H1 (cell line): ENCODE measurements around the gene TAS1R3. TPM values are rescaled to one million over a fixed set of nuclear protein-coding genes. Genes with fewer than 3 reads are reported as not detected.

Experiments
- CTCF ChIA-PET: fragments of 300-600 bp; sonication (Branson Sonifier 250); formaldehyde crosslinking; loops from one replicate; lab custom pipeline; 2021; ENCODE audit not compliant: partially characterized antibody; lab: Charles Lee
- POLR2A ChIA-PET: fragments of 300-600 bp; sonication (Branson Sonifier 250); formaldehyde crosslinking; loops from one replicate; lab custom pipeline; 2021; ENCODE audit warnings: inconsistent platforms; ENCODE audit not compliant: partially characterized antibody; lab: Charles Lee
- DNase-seq, 2 experiments: peaks; one replicate each; pipeline versions ENCODE4 v3.0.0 to v3.0.0-alpha.2; 2010 to 2022; ENCODE audit warnings: low spot score in 2 of 2, low read depth in 1 of 2, mixed read lengths in 1 of 2
- FAIRE-seq: peaks from 2 replicates; lab custom pipeline; 2011; peaks lifted over from hg19 to GRCh38; lab: Jason Lieb, UNC
- H2AFZ ChIP-seq: 2 replicates; pipeline ENCODE4 v1.8.1; 2012; ENCODE audit warnings: low read length, inconsistent platforms
- H2AK5ac ChIP-seq: 2 replicates; pipeline ENCODE4 v1.6.1; 2013; ENCODE audit warnings: low read depth, low read length
- H2BK120ac ChIP-seq: replicated peaks from 2 replicates; pipeline ENCODE3; 2013; ENCODE audit warnings: low read depth, low read length, inconsistent platforms
- H2BK12ac ChIP-seq: 2 replicates; pipeline ENCODE4 v1.6.1; 2013; ENCODE audit warnings: low read depth, low read length
- H2BK15ac ChIP-seq: 2 replicates; pipeline ENCODE4 v1.6.1; 2013; ENCODE audit warnings: low read length
- H2BK20ac ChIP-seq: 2 replicates; pipeline ENCODE4 v1.6.1; 2013; ENCODE audit warnings: low read length
- H2BK5ac ChIP-seq: 2 replicates; pipeline ENCODE4 v1.6.1; 2013; ENCODE audit warnings: low read depth, low read length
- H3K14ac ChIP-seq: 2 replicates; pipeline ENCODE4 v1.6.1; 2013; ENCODE audit warnings: inconsistent platforms; ENCODE audit not compliant: insufficient read length
- H3K18ac ChIP-seq: 2 replicates; pipeline ENCODE4 v1.6.1; 2013; ENCODE audit warnings: low read length; ENCODE audit errors: extremely low read depth
- H3K23ac ChIP-seq: 2 replicates; pipeline ENCODE4 v1.6.1; 2013; ENCODE audit warnings: inconsistent platforms; ENCODE audit not compliant: insufficient read length
- H3K23me2 ChIP-seq: 2 replicates; pipeline ENCODE4 v1.6.1; 2013; ENCODE audit warnings: low read depth, low read length
- H3K27ac ChIP-seq: 2 replicates; pipeline ENCODE4 v1.6.1; 2011; ENCODE audit warnings: low read depth, low read length, inconsistent platforms
- H3K27me3 ChIP-seq, 4 experiments: replicated peaks in 1 of 4; 1 replicate in 1 of 4; 2 replicates in 3 of 4; pipeline versions ENCODE4 v1.6.1 to v1.8.1; 2011 to 2013; ENCODE audit warnings: low read length in 3 of 4, mild to moderate bottlenecking in 3 of 4, inconsistent platforms in 2 of 4, mixed read lengths in 2 of 4, moderate library complexity in 1 of 4; ENCODE audit not compliant: control insufficient read depth in 3 of 4, insufficient read depth in 3 of 4; ENCODE audit errors: extremely low read depth in 1 of 4
- H3K36me3 ChIP-seq, 4 experiments: 2 replicates each; pipeline versions ENCODE4 v1.6.1 to v1.8.1; 2011 to 2013; ENCODE audit warnings: mild to moderate bottlenecking in 4 of 4, low read length in 3 of 4, moderate library complexity in 2 of 4, control low read depth in 1 of 4, inconsistent platforms in 1 of 4; ENCODE audit not compliant: insufficient read depth in 4 of 4, control insufficient read depth in 2 of 4
- H3K4ac ChIP-seq: replicated peaks from 2 replicates; pipeline ENCODE3; 2013; ENCODE audit warnings: low read length, low read depth, mixed read lengths, inconsistent platforms; ENCODE audit not compliant: insufficient read length
- H3K4me1 ChIP-seq, 4 experiments: replicated peaks in 1 of 4; 1 replicate in 1 of 4; 2 replicates in 3 of 4; pipeline versions ENCODE4 v1.6.1 to v1.8.1; 2011 to 2013; ENCODE audit warnings: low read length in 3 of 4, inconsistent platforms in 2 of 4, mixed read lengths in 1 of 4; ENCODE audit not compliant: insufficient read depth in 4 of 4, control insufficient read depth in 3 of 4
- H3K4me2 ChIP-seq, 2 experiments: 2 replicates each; pipeline versions ENCODE4 v1.6.1 to v1.8.1; 2011 to 2013; ENCODE audit warnings: low read depth in 2 of 2, low read length in 2 of 2, control low read depth in 1 of 2, inconsistent platforms in 1 of 2, mild to moderate bottlenecking in 1 of 2; ENCODE audit not compliant: insufficient read depth in 1 of 2
- H3K4me3 ChIP-seq, 4 experiments: fragments of 200-600, 300-600 bp in 1 of 4; sonication (generic), shearing (Covaris generic), sonication (Bioruptor Twin) in 1 of 4; 2 replicates each; pipeline versions ENCODE4 v1.5.1 to v1.8.1; 2011 to 2016; ENCODE audit warnings: low read length in 4 of 4, low read depth in 3 of 4, control low read depth in 2 of 4, inconsistent platforms in 2 of 4, mild to moderate bottlenecking in 2 of 4, mixed read lengths in 1 of 4, moderate library complexity in 1 of 4; ENCODE audit not compliant: insufficient read depth in 2 of 4; ENCODE audit errors: extremely low read depth in 1 of 4
- H3K56ac ChIP-seq: replicated peaks from 2 replicates; pipeline ENCODE3; 2013; ENCODE audit warnings: low read depth, mild to moderate bottlenecking, mixed read lengths, low read length, inconsistent platforms; ENCODE audit not compliant: insufficient read length
- H3K79me1 ChIP-seq: 2 replicates; pipeline ENCODE4 v1.6.1; 2013; ENCODE audit warnings: low read depth, low read length, control low read depth
- H3K79me2 ChIP-seq, 2 experiments: 2 replicates each; pipeline versions ENCODE4 v1.6.1 to v1.8.1; 2012 to 2013; ENCODE audit warnings: low read length in 2 of 2, mild to moderate bottlenecking in 2 of 2, inconsistent platforms in 1 of 2; ENCODE audit not compliant: insufficient read depth in 2 of 2, control insufficient read depth in 1 of 2
- H3K9ac ChIP-seq, 4 experiments: replicated peaks in 1 of 4; 1 replicate in 1 of 4; 2 replicates in 3 of 4; pipeline versions ENCODE4 v1.6.1 to v1.8.1; 2011 to 2013; ENCODE audit warnings: low read depth in 3 of 4, low read length in 3 of 4, control low read depth in 2 of 4, mild to moderate bottlenecking in 2 of 4, moderate library complexity in 2 of 4, inconsistent platforms in 1 of 4; ENCODE audit errors: extremely low read depth in 1 of 4
- H3K9me3 ChIP-seq, 2 experiments: 2 replicates each; pipeline versions ENCODE4 v1.6.1 to v1.8.1; 2012 to 2013; ENCODE audit warnings: mild to moderate bottlenecking in 2 of 2, moderate library complexity in 2 of 2, control low read depth in 1 of 2, inconsistent platforms in 1 of 2, low read depth in 1 of 2, low read length in 1 of 2, mixed read lengths in 1 of 2; ENCODE audit not compliant: insufficient read depth in 2 of 2
- H4K20me1 ChIP-seq, 2 experiments: replicated peaks in 1 of 2; 2 replicates each; pipeline versions ENCODE3 to v1.8.1; 2011 to 2013; ENCODE audit warnings: inconsistent platforms in 2 of 2, low read length in 2 of 2, mild to moderate bottlenecking in 1 of 2; ENCODE audit not compliant: insufficient read depth in 2 of 2, control insufficient read depth in 1 of 2
- H4K5ac ChIP-seq: 2 replicates; pipeline ENCODE4 v1.6.1; 2013; ENCODE audit warnings: low read length, low read depth, mixed read lengths, inconsistent platforms; ENCODE audit not compliant: insufficient read length
- H4K8ac ChIP-seq: 2 replicates; pipeline ENCODE4 v1.8.0; 2013; ENCODE audit warnings: mild to moderate bottlenecking, moderate library complexity, low read length, inconsistent platforms; ENCODE audit not compliant: insufficient read depth; ENCODE audit errors: extremely low read depth
- H4K91ac ChIP-seq: replicated peaks from 2 replicates; pipeline ENCODE3; 2013; ENCODE audit warnings: low read length, mixed read lengths, inconsistent platforms; ENCODE audit not compliant: insufficient read length
- ASH2L ChIP-seq: fragments of 200-600, 300-600 bp; sonication (generic); IDR thresholded peaks from one replicate; pipeline ENCODE4 v1.7.1; 2017; ENCODE audit warnings: low read length
- JUND ChIP-seq: IDR thresholded peaks from 2 replicates; pipeline ENCODE4 v1.6.1; 2011; ENCODE audit warnings: mild to moderate bottlenecking, improper control_type of control experiment, low read length
- SP1 ChIP-seq: IDR thresholded peaks from 2 replicates; pipeline ENCODE4 v1.6.1; 2011; ENCODE audit warnings: low read depth, low read length
- SUZ12 ChIP-seq: fragments of 200-600 bp; sonication (generic); IDR thresholded peaks from 2 replicates; pipeline ENCODE4 v1.6.1; 2012; ENCODE audit warnings: mild to moderate bottlenecking, inconsistent platforms, low read length, moderate library complexity, mixed read lengths
- TBP ChIP-seq: IDR thresholded peaks from 2 replicates; pipeline ENCODE4 v1.6.1; 2011; ENCODE audit warnings: low read depth, low read length, improper control_type of control experiment
- WGBS, 2 experiments: shearing (Covaris generic) in 1 of 2; methylation state at CpG; one replicate each; pipeline versions ENCODE4 v1.1.6 to v1.1.7; 2013 to 2015; ENCODE audit warnings: low lambda C conversion rate in 2 of 2, mixed read lengths in 2 of 2, inconsistent platforms in 1 of 2, low coverage in 1 of 2, missing lambda C conversion rate in 1 of 2; ENCODE audit not compliant: insufficient replicate concordance in 2 of 2, insufficient coverage in 1 of 2, insufficient read length in 1 of 2; ENCODE audit errors: extremely low coverage in 1 of 2, missing lambda C conversion rate in 1 of 2; 5-methylcytosine and 5-hydroxymethylcytosine counted together
- polyA plus RNA-seq, 7 experiments: library from polyadenylated mRNA; depleted of rRNA in 3 of 7; stranded (reverse) in 5 of 7; unstranded in 2 of 7; fragments of >200 nt in 5 of 7; fragments of 200-250 nt in 2 of 7; gene quantifications; 1 replicate in 5 of 7; 2 replicates in 1 of 7; 4 replicates in 1 of 7; pipeline versions ENCODE4 v1.2.1 to v1.2.3, GENCODE V29; 2011 to 2013; ENCODE audit warnings: missing spikeins in 2 of 7, mixed read lengths in 2 of 7
- total RNA-seq: library from RNA; stranded (reverse); fragmentation: NEBNext Ultra II Directional; extraction: Animal tissue kit (Norgen Biotek cat#: 25700); gene quantifications from 2 replicates; pipeline ENCODE4 v1.2.1, GENCODE V29; 2021

Gene TAS1R3
- total and polyA plus RNA-seq, 2 of the 8 experiments (the other 6 are each of a cell fraction or from before 2014, with no cell fraction given), result 0.03 to 0.19 TPM

DNA sequence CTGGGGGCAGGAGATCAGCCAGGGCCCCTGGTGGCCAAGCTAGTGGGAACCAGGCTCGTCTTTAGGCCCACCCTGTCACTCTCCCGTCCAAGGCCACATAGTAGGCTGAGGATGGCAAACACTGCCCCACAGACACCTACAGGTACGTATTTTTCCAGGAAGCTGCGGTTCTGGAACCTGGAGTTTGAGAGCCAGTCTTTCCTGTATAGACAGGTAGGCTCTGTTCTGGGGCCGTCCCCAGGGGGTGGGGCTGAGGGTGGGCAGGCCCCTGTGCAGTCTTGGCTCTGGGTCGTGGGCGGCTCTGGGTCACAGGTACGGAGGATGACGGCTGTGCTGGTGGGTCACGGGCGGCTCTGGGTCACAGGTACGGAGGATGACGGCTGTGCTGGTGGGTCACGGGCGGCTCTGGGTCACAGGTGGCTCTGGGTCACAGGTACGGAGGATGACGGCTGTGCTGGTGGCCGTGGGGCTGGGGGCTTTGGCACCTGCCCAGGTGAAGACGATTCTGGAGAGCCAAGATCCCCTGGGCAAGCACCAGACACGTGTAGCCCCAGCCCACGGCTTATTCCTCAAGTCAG, 20.5 kb upstream of the TAS1R3 start:
- H4K5ac ChIP-seq, result no peak overlapping the region
- no peak overlapping the region for H3K18ac ChIP-seq
- H3K4me3 ChIP-seq, result no peak overlapping the region
- H3K79me2 ChIP-seq, result peaks cover 0 to 6% of the 10 kb centered on the region in 2 experiments; a peak in 1 of 4 replicates
- no peak overlapping the region for H3K9ac ChIP-seq
- no peak overlapping the region for H4K91ac ChIP-seq
- H3K14ac ChIP-seq, result no peak overlapping the region
- no peak overlapping the region for H3K4ac ChIP-seq
- no peak overlapping the region for H2BK5ac ChIP-seq
- H2BK120ac ChIP-seq, result no peak overlapping the region
- H4K8ac ChIP-seq, result peak overlapping the region; percentile 57
- H3K23me2 ChIP-seq, result peaks cover 21% of the 10 kb centered on the region; the same call in 1 of the 2 replicates
- H3K4me1 ChIP-seq, result peaks cover 0 to 35% (median 20%) of the 10 kb centered on the region in 4 experiments; a peak in 6 of 7 replicates
- TF ChIP-seq ASH2L, result no peak
- no peak for TF ChIP-seq TBP
- TF ChIP-seq SP1, result no peak
- TF ChIP-seq JUND, result no peak
- no peak for TF ChIP-seq SUZ12
- 94% methylated on average over 21 of the region's 21 CpGs; no CpG with 5 or more reads in 1 of the 2 experiments for WGBS, 2 experiments
- peaks cover 17 to 44% (median 37%) of the 10 kb centered on the region in 4 experiments for H3K36me3 ChIP-seq
- no peak overlapping the region for H2BK12ac ChIP-seq
- H2AK5ac ChIP-seq, result no peak overlapping the region
- no peak overlapping the region for H2BK15ac ChIP-seq
- no peak overlapping the region for H2AFZ ChIP-seq
- no peak overlapping the region for H3K23ac ChIP-seq
- POLR2A ChIA-PET, result interaction anchor here (0.8 to 10.1 kb wide), 14 partner anchors 8 to 255 kb away, joined by 3 to 134 read pairs (median 4); partner anchors contain the start of genes ATAD3A, CPTP, INTS11 and TAS1R3
- H3K56ac ChIP-seq, result no peak overlapping the region
- no peak overlapping the region for H3K27ac ChIP-seq
- CTCF ChIA-PET, result interaction anchor here (0.6 to 2.8 kb wide), 9 partner anchors 9 to 217 kb away, joined by 3 to 9 read pairs (median 3); no protein-coding TSS in a partner anchor
- H3K9me3 ChIP-seq, result no peaks in the 10 kb centered on the region
- FAIRE-seq (no peak), DNase-seq (no peak)
- peaks cover 4% of the 10 kb centered on the region for H3K79me1 ChIP-seq
- H2BK20ac ChIP-seq, result no peak overlapping the region
- H4K20me1 ChIP-seq, result peaks cover 5 to 27% of the 10 kb centered on the region in 2 experiments
- no peak overlapping the region for H3K4me2 ChIP-seq
- peaks cover 0 to 4% (median 1%) of the 10 kb centered on the region in 4 experiments; a peak in 1 of 7 replicates for H3K27me3 ChIP-seq
